Breast epithelium (tissue), 4 donors: ENCODE data around the gene GALNT5. TPM values are rescaled to one million over a fixed set of nuclear protein-coding genes. Genes with fewer than 3 reads are reported as not detected.

Source experiments
- DNase-seq, 2 donors: peaks; one replicate each; pipeline ENCODE4 v3.0.0-alpha.2; 2019; ENCODE audit warnings: low spot score in 2 of 2
- H3K27ac ChIP-seq, 2 donors: fragments of 200-600 bp; sonication (generic) in 1 of 2; one replicate each; pipeline ENCODE4 v1.5.1; 2016 to 2019; ENCODE audit warnings: mild to moderate bottlenecking in 1 of 2
- H3K27me3 ChIP-seq, 2 donors: fragments of 200-600 bp; sonication (generic) in 1 of 2; one replicate each; pipeline versions ENCODE4 v1.5.1 to v1.6.0; 2017 to 2019; ENCODE audit warnings: control low read depth in 1 of 2, mild to moderate bottlenecking in 1 of 2
- H3K36me3 ChIP-seq: fragments of 200-600 bp; one replicate; pipeline ENCODE4 v1.5.1; 2019
- H3K4me1 ChIP-seq, 2 donors: fragments of 200-600 bp; sonication (generic); one replicate each; pipeline ENCODE4 v1.5.1; 2016 to 2019; ENCODE audit warnings: control low read depth in 1 of 2
- H3K4me3 ChIP-seq, 3 donors: fragments of 200-600 bp; sonication (generic); 1 replicate in 2 of 3; 2 replicates in 1 of 3; pipeline ENCODE4 v1.5.1; 2016 to 2019; ENCODE audit warnings: mild to moderate bottlenecking in 3 of 3, moderate library complexity in 2 of 3
- H3K9me3 ChIP-seq, 2 donors: fragments of 200-600 bp; sonication (generic) in 1 of 2; one replicate each; pipeline ENCODE4 v1.5.1; 2016 to 2019; ENCODE audit warnings: control low read depth in 1 of 2
- CTCF ChIP-seq, 3 donors: fragments of 450-650 bp; IDR thresholded peaks; one replicate each; pipeline ENCODE4 v1.5.1; 2016 to 2017; ENCODE audit warnings: antibody characterized with exemption in 3 of 3, mild to moderate bottlenecking in 3 of 3, moderate library complexity in 3 of 3
- POLR2A ChIP-seq: fragments of 450-650 bp; IDR thresholded peaks from one replicate; pipeline ENCODE4 v1.6.1; 2016; ENCODE audit warnings: antibody characterized with exemption, mild to moderate bottlenecking, moderate library complexity
- POLR2AphosphoS5 ChIP-seq, 3 donors: sonication (generic); formaldehyde crosslinking; IDR thresholded peaks; one replicate each; pipeline ENCODE4 v1.6.1; 2017; ENCODE audit warnings: antibody characterized with exemption in 3 of 3
- intact Hi-C: fragments of 100-400 bp; cut with DNase I; formaldehyde crosslinking; loops from one replicate; pipeline ENCODE4 v1.15.1; 2023; ENCODE audit warnings: low total_unique reads
- total RNA-seq, 3 donors: library from RNA; depleted of rRNA; stranded (reverse); fragments of >200 nt; gene quantifications; one replicate each; pipeline ENCODE4 v1.1.0, GENCODE V29; 2016

Gene GALNT5
- total RNA-seq, 3 donors from 2014 or later: 0.16 to 2.0 (median 1.6) TPM

DNA sequence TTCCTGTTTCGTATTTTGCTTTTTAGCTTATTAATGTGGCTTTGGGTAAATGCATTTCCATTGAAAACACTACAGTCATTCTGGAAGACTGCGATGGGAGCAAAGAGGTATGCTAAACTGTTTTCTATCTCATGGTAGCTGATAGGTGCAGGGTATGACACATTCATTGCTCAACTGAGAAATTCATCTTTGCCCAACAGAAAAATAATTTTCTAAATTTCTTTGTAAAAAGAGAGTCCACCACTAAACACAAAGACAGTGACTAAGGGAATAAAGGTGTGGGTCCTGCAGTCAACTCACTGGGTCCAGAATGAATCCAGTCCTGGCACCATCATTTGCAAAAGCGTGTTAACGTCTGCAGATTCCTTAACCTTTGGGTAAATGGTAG, 48.2 kb downstream of the GALNT5 start:
- TF ChIP-seq POLR2AphosphoS5 (IDR thresholded peaks at IDR 0.05) (no peak), CTCF (IDR thresholded peaks at IDR 0.05) (no peak), POLR2A (no peak)
- no peaks in the 10 kb centered on the region for H3K9me3 ChIP-seq
- H3K27ac ChIP-seq: no peak overlapping the region
- intact Hi-C loops: no loop called here
- H3K4me1 ChIP-seq: no peaks in the 10 kb centered on the region
- no peak for DNase-seq
- H3K27me3 ChIP-seq: no peaks in the 10 kb centered on the region
- H3K36me3 ChIP-seq: no peaks in the 10 kb centered on the region
- H3K4me3 ChIP-seq: no peak overlapping the region

DNA sequence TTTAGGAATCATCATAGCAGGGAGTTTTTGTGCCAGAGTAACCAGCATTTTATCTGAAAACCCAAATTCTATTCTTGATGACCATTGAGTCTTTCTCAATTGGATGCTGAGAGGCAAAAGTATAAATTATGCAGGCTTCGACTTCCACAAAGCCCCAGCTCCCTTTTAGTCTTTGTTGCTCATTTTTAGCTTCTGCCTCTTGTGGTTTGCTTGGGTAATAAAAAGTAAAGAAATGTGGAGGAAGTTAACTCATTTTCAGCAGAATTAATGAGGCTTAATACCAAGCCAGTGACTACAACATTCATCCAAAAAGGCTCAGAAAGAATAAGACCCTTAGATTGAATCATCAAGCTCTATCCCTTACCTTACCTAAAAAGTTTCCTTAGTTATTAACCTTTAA, 49.5 kb downstream of the GALNT5 start:
- Histone ChIP-seq H3K27ac (no peak overlapping the region), H3K36me3 (no peaks in the 10 kb centered on the region), H3K27me3 (no peaks in the 10 kb centered on the region), H3K4me1 (no peaks in the 10 kb centered on the region), H3K9me3 (no peaks in the 10 kb centered on the region), H3K4me3 (no peak overlapping the region)
- TF ChIP-seq POLR2A: no peak
- no peak for TF ChIP-seq CTCF (IDR thresholded peaks at IDR 0.05)
- TF ChIP-seq POLR2AphosphoS5 (IDR thresholded peaks at IDR 0.05): no peak
- intact Hi-C loops: no loop called here
- no peak for DNase-seq

DNA sequence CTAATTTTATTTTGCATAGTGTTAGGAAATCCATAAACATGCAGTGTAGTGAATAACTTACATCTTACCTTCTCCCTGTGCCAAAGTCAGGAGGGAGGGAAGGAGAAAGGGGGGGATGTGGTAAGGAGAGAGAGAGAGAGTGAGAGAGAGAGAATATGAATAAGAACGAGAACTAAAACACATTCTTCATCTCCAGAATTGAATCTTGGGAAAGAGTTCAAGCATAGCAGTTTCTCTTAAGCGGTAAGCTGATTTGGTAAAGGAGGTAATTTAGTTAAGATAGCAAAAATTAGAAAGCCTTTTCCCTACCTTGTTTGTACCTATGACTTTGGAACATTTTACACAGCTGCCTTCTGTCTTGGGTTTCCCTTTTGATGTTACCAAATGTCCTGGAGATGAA, 52.4 kb downstream of the GALNT5 start:
- no peaks in the 10 kb centered on the region for H3K4me1 ChIP-seq
- H3K27ac ChIP-seq: no peak overlapping the region
- no peaks in the 10 kb centered on the region for H3K27me3 ChIP-seq
- no peaks in the 10 kb centered on the region for H3K9me3 ChIP-seq
- H3K4me3 ChIP-seq: no peak overlapping the region
- intact Hi-C loops: no loop called here
- no peak for DNase-seq
- TF ChIP-seq POLR2A: no peak
- no peak for TF ChIP-seq CTCF (IDR thresholded peaks at IDR 0.05)
- no peak for TF ChIP-seq POLR2AphosphoS5 (IDR thresholded peaks at IDR 0.05)
- no peaks in the 10 kb centered on the region for H3K36me3 ChIP-seq

DNA sequence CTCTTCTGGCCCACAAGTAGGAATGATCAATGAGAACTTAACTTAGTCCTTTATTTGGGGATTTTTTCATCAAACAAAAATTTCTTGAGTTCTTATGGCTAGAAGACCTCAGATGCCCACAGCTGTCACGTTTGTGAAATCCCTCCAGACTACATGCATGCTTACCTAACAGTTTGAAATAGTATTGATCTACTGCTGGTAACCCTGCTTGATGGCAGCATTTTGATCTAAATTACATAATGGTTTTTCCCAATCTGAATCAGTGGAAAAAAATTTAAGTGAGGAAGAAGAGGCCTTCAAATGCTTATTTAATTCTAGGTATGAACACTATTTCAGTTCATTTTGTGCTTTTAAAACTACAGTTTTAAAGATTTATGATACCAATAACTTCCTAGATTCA, 54.2 kb downstream of the GALNT5 start:
- no peaks in the 10 kb centered on the region for H3K36me3 ChIP-seq
- H3K27ac ChIP-seq: no peak overlapping the region
- TF ChIP-seq CTCF (IDR thresholded peaks at IDR 0.05) (no peak), POLR2A (no peak), POLR2AphosphoS5 (IDR thresholded peaks at IDR 0.05) (no peak)
- no peak overlapping the region for H3K4me3 ChIP-seq
- no peak for DNase-seq
- H3K27me3 ChIP-seq: no peaks in the 10 kb centered on the region
- intact Hi-C loops: no loop called here
- H3K4me1 ChIP-seq: no peaks in the 10 kb centered on the region
- no peaks in the 10 kb centered on the region for H3K9me3 ChIP-seq

DNA sequence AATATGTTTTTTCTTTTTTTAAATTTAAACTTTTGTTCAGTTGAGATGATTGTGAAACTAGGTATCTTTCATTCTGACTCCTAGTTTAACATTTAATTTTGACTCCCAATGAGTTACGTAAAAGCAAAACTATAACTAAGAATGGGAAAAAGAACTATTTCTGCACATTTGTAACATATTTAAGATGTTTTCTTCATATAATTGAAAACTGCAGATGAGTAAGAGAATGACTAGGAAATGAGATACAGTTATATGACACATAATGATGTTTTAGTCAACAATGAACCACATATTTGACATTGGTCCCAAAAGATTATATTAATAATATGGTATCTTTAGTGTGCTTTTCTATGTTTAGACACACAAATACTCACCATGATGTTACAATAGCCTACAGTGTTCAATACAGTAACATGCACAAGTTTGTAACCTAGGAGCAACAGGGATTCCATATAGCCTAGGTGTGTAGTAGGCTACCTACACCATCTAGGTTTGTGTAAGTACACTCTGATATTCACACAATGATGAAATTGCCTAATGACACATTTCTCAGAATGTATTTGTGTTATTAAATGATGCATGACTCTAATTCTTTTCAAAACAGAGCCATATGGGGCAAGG, 55.5 kb downstream of the GALNT5 start:
- Histone ChIP-seq H3K4me3 (no peak overlapping the region), H3K9me3 (no peaks in the 10 kb centered on the region), H3K27me3 (no peaks in the 10 kb centered on the region), H3K4me1 (no peaks in the 10 kb centered on the region), H3K36me3 (no peaks in the 10 kb centered on the region), H3K27ac (no peak overlapping the region)
- no peak for DNase-seq
- TF ChIP-seq POLR2A (no peak), CTCF (IDR thresholded peaks at IDR 0.05) (no peak), POLR2AphosphoS5 (IDR thresholded peaks at IDR 0.05) (no peak)
- intact Hi-C loops: no loop called here
